ENCODE measurements around the gene C19orf38. TPM values are rescaled to one million over a fixed set of nuclear protein-coding genes. Genes with fewer than 3 reads are reported as not detected.

Gene C19orf38
- total RNA-seq, 4 donors from 2014 or later: 0.42 to 4.5 (median 2.4) TPM

- Histone ChIP-seq H3K36me3 (no peaks in the 10 kb centered on the region), H3K27ac (peak overlapping the region in 1 of 4 donors; percentile 75), H3K4me3 (no peak overlapping the region), H3K27me3 (no peaks in the 10 kb centered on the region), H3K4me1 (peaks cover 0 to 79% (median 19%) of the 10 kb centered on the region in 4 donors), H3K9me3 (no peaks in the 10 kb centered on the region)
- DNase-seq (ENCODE audit: low spot score in 2 of 2): no peak
- TF ChIP-seq EP300 (IDR thresholded peaks at IDR 0.05) (no peak), CTCF (IDR thresholded peaks at IDR 0.05) (no peak), POLR2A (IDR thresholded peaks at IDR 0.05) (no peak)
- WGBS, 2 donors: 77 to 84% methylated on average over 7 of the region's 7 CpGs
Measured at GRCh38 chr19:10894911-10895213, 46.6 kb downstream of the C19orf38 start.

- peaks cover 0 to 79% (median 19%) of the 10 kb centered on the region in 4 donors for H3K4me1 ChIP-seq
- H3K36me3 ChIP-seq: no peaks in the 10 kb centered on the region
- no peak for DNase-seq (ENCODE audit: low spot score in 2 of 2)
- no peak for TF ChIP-seq EP300 (IDR thresholded peaks at IDR 0.05)
- TF ChIP-seq POLR2A (IDR thresholded peaks at IDR 0.05): no peak
- no peak for TF ChIP-seq CTCF (IDR thresholded peaks at IDR 0.05)
- no peaks in the 10 kb centered on the region for H3K9me3 ChIP-seq
- H3K4me3 ChIP-seq: no peak overlapping the region
- 74 to 75% methylated on average over 4 to 6 of the region's 6 CpGs for WGBS, 2 donors
- H3K27ac ChIP-seq: no peak overlapping the region
- H3K27me3 ChIP-seq: no peaks in the 10 kb centered on the region
Measured at GRCh38 chr19:10895363-10895762, 47.1 kb downstream of the C19orf38 start.

GRCh38 chr19:10895920-10896319 is 47.7 kb downstream of the C19orf38 start:
- Histone ChIP-seq H3K9me3 (no peaks in the 10 kb centered on the region), H3K27ac (peak overlapping the region in 1 of 4 donors; percentile 24), H3K4me1 (peaks cover 0 to 77% (median 19%) of the 10 kb centered on the region in 4 donors), H3K27me3 (no peaks in the 10 kb centered on the region), H3K36me3 (no peaks in the 10 kb centered on the region), H3K4me3 (no peak overlapping the region)
- no peak for TF ChIP-seq POLR2A (IDR thresholded peaks at IDR 0.05)
- TF ChIP-seq CTCF (IDR thresholded peaks at IDR 0.05): no peak
- TF ChIP-seq EP300 (IDR thresholded peaks at IDR 0.05): no peak
- 47 to 74% methylated on average over 10 to 12 of the region's 12 CpGs for WGBS, 2 donors
- no peak for DNase-seq (ENCODE audit: low spot score in 2 of 2)

GRCh38 chr19:10896851-10897526 is 48.8 kb downstream of the C19orf38 start:
- H3K4me1 ChIP-seq: peaks cover 0 to 67% (median 12%) of the 10 kb centered on the region in 4 donors
- peak overlapping the region in 1 of 4 donors; percentile 24 for H3K27ac ChIP-seq
- WGBS, 2 donors: 42 to 51% methylated on average over 7 of the region's 7 CpGs

More at GRCh38 chr19:10896851-10897526, 48.8 kb downstream of the C19orf38 start:
- Histone ChIP-seq H3K36me3 (no peaks in the 10 kb centered on the region), H3K4me3 (no peak overlapping the region), H3K27me3 (no peaks in the 10 kb centered on the region), H3K9me3 (no peaks in the 10 kb centered on the region)
- TF ChIP-seq CTCF (IDR thresholded peaks at IDR 0.05) (no peak), POLR2A (IDR thresholded peaks at IDR 0.05) (no peak)
- DNase-seq (ENCODE audit: low spot score in 2 of 2): no peak

Data from tibial nerve (tissue), 4 donors.